GM15510 (cell line): ENCODE data around the gene PSMG2.

Experiments used
- POLR2A ChIP-seq: IDR thresholded peaks from 3 replicates; pipeline ENCODE4 v1.6.1; 2011; ENCODE audit warnings: borderline replicate concordance; ENCODE audit not compliant: insufficient read length; ENCODE audit errors: extremely low read depth

The PSMG2 gene

DNA sequence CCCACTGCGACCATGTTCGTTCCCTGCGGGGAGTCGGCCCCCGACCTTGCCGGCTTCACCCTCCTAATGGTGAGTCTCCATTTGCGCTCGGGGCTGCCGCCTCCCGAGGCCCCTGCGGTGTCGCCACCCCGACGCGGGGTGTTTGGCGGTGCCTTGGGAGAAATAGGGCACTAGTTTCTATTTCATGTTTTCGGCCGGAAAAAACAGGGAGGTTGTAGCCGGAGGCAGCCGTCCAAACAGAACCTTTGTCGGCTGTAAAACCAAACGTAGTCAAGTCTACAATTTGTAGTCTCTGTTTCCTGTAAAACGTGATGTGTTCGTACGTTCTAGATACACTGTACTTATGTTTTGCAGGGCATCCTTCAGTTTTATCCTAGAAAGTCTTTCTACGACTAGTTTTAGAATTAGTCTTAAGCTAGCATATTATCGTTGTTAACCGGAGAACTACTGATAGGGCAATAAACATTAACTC lies 290 bp downstream of the PSMG2 start:
- no peak for TF ChIP-seq POLR2A

DNA sequence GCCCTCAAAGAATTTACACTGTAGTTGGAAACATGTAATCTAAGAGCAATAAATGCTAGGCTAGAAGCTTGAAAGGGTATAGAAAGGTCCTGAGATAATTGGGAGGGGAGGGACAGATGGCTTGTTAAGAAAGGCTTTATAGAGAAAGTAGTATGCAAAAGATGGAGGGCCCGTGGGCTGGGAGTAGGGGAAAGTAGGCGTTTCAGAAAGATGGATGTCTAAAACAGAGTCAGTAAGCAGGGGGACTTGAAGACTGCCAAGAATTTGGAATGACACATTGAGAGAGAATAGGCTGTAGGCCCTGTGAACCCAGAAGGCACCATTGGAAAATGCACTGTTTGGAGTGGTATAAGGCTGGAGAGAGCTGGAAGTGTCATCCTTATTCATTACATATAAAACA lies 822 bp downstream of the PSMG2 start:
- TF ChIP-seq POLR2A, result no peak

DNA sequence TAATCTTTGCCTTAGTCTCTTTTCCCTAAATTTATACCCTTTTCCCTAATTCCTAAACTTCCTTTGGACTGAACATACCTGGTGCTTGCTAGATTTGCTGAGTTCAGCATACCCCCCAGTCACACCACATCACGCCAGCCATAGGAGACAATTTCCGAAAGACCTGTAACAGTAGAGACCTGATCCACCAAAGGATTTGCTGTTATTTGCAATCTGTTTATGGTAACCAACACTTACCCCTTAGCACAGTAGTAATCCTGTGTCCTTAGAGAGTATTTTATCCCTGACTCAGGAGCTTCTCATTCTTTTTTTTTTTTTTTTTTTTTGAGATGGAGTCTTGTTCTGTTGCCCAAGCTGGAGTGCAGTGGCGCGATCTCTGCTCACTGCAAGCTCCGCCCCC lies 8.6 kb downstream of the PSMG2 start:
- no peak for TF ChIP-seq POLR2A

DNA sequence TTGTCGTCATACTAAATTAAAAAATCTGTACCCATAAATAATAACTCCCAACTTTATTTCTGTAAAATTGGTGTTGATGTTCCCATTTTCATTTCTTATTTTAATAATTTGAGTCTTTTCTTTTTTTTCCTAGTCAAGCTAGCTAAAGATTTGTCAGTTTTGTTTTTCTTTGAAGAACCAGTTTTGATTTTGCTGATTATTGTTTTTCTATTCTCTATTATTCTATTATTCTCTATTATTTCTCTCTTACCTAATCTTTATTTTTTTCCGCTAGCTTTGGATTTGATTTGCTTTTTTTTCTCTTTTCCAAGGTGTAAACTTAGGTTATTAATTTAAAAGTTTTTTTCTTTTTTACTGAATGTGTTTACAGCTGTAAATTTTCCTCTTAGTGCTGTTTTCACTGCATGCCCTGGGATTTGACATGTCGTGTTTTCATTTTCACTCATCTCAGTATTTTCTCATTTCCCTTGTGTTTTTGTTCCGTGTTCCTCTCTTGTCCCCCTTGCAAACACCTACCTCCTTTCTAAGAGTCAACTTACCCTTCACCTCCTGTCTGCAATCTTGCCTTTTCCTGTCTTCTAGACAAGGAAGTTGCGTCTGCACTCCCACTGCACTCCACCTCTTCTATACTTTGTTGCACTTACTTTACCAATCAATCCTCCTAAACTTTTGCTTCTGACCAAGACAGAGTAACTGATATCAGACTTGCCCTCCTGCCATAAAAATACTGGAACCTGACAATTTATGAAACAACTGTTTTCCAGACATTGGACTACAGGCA lies 18.8 kb downstream of the PSMG2 start:
- TF ChIP-seq POLR2A, result no peak

DNA sequence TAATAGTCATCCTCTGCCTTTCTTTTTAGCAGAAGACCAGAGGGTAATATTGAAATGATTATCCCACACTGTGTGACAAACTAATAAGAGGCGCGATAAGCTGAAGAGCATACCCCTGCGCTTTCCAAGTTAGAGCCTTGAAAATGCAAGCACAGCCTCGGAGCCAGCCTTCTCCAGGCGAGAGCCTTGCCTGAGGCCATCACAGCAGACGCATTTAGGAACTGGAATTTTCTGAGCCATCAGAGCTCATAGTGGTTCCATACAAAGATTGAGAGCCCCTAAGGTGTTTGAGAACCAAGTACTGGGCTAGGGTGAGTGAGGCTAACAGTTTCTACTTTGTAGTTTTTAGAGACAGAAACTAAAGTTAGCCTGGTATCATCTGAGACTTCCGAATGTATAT lies 19.9 kb downstream of the PSMG2 start:
- TF ChIP-seq POLR2A, result no peak

DNA sequence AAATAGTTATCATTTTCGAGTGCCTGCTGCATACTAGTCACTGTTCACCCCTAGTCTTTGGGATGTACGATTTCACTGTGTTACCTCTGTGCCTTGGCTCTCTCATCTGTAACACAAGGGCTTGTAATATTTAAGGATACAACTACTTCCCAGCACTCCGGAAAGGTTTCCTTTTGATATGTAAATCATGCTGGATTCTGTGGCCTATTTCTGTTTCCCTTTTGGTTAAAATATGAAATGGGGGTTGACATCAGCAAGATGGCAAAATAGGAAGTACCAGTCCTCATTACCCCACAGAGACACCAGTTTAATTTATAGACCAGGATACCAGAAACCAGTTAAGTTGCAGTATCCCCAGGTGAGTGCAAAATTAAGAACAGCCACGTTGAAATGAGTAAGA lies 23.5 kb downstream of the PSMG2 start:
- no peak for TF ChIP-seq POLR2A

DNA sequence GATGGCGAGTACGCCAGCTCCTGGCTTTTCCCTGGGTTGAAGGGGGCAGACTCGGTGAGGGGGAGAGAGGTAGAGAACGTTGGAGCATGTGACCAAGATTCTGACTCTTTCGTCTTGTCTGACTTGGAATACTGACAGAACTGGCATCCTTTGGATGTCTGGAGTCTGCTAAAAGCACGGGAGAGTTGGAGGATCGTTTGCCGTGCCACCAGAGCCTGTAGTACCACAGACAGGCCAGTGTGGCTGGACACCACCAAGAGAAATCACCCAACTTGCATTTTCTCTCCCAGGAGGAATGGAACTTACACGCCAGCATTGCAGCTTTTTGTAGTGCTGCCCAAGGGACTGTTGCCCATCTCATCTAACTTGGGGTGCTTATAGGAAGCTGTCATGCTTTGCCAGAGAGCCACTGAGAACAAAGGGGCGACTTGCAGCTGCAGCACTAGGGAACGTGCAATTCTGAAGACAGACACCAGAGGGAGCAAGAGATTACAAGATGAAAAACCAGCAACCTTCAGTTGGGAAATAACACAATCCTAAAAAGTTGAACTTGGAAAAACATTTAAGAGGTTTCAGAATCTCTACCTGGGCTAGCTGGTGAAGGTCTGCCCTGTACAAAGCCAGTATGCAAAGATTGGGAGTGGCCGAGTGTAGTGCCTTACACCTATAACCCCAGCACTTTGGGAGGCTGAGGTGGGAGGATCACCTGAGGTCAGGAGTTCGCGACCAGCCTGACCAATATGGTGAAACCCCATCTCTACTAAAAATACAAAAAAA lies 24.1 kb downstream of the PSMG2 start:
- TF ChIP-seq POLR2A, result no peak

DNA sequence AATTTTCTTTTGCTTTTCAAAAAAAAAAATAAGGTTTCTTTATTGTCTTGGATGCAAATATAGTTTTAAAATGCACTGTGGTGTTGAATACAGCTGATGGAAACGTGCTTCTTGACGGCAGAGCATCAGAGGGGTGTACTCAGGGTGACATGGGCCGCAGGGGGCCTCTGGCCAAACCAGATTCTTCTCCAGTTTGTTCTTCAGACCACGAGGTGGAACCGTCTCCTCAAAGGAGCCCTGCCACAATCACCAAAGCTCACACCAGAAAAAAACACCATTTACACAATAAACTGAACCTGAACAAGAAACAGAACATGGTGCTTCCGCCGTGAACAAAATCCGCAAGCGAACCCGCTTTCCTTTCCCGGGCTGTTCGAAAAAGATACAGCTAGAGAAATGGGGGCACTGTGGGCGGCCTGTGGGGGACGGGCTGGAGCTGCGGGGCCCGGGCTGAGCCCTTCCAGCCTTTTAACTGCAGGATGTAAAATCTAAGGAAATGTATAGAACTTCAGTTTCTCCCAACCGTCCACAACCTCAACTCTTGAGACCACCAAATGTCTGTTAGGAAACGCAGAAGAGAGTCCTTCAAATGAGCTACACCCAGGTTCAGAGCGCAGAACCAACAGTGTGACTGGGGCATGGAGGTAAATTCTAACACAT lies 34.5 kb downstream of the PSMG2 start:
- TF ChIP-seq POLR2A, result no peak

DNA sequence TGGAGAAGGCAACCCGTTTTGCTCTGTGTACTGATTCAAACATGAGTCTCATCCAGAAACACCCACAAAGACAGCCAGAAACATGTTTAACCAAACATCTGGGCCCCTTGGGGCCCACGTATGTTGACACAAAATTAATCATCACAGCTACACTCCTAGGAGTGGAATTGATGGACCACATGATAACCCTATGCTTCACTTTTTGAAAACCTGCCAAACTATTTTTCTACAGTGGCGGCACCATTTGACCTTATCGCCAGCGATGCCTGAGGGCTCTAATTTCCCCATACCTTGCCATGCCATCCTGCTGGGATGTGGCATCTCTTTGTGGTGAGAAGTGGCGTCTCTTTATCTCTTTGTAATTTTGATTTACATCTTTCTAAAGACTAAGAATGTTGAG lies 38.5 kb downstream of the PSMG2 start:
- TF ChIP-seq POLR2A, result no peak

DNA sequence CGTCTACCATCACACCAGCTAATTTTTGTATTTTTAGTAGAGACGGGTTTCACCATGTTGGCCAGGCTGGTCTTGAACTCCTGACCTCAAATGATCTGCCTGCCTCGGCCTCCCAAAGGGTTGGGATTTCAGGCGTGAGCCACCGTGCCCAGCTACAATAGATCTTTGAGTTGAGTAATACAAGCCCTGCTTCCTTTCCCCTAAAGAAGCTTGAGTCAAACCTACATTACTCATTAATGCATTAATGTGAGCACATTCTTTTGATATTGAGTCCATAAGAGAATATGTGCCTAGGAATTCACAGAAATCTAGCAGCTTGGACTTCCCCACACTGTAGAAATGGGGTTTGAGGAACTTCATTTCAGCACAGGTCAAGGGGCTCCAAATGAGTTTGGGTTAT lies 39.6 kb downstream of the PSMG2 start:
- no peak for TF ChIP-seq POLR2A

DNA sequence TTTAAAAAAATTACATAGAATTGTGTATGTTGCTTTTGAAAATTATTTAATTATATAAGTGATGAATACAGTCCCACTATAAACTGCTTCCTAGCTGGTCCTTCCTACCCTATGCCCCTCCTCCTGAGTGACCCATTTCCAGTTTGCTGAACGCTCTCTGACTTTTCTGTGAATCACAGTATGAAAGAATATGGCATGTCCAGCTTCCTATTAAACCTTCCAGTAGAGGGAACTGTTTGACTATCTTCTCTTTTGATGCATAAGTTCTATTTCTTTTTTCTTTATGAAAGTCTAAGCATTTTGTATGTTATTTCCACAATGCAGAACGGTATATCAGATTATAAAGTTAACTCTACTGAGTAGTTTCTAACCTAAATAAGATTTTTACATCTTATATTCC lies 41.3 kb downstream of the PSMG2 start:
- no peak for TF ChIP-seq POLR2A

DNA sequence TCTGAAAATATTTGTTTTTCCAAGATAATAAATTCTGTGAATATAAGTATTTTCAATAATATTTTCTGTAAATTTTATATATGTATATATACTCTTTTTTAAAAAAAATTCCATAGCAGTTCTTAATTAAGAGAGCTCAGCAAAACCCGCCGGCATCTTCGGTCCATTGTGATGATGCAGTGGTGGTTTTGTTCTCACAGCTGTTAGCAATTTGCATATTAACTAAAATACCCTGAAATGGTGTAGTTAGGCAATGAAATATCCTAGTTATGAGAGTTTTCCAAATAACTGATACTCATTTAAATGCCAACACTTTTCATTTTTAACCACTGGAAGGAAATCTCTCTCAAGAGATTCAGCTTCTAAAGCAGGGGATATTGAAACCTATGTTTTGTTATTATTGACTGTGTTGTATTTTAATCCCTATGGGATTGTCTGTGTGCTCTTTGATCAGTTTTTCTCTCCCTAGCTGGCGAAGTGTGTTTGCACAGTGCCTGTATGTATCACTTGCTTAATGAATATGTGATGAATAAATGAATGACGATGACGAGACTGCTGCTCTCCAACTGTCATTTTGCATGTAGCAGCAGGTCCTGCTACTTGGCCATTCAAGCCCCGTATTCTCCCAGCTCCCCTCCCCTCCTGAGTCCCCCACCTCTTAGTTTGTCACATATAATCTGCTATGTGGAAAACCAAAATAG lies 42.4 kb downstream of the PSMG2 start:
- no peak for TF ChIP-seq POLR2A

DNA sequence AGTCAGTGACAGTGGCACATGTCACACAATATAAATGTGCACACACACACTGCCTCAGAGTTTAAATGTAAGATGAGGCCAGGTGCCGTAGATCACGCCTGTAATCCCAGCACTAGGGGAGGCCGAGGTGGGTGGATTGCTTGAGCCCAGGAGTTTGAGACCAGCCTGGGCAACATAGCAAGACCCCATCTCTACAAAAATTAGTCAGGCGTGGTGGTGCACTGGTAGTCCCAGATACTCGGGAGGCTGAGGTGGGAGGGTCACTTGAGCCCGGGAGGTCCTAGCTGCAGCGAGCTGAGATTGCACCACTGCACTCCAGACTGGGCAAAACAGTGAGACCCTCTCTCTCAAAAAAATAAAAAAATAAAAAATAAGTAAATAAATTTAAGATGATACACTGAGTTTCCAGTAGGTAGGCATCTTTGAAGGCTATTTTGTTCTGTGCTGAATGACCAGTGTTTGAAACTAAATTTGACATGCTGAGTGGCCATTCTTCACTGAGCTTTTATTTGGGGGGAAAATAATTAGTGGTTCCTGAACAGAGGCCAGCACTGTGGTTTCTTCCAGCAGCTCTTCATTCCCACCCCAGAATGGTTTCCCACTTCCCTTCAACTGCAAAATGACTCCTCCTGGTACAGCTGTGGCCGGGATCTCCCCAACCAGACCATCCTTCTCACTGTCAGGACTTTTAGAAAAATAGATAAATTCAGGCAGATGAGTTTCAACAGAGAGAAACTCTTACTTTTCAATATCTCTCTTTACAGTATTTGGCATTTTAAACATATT lies 44.9 kb downstream of the PSMG2 start:
- TF ChIP-seq POLR2A, result no peak

DNA sequence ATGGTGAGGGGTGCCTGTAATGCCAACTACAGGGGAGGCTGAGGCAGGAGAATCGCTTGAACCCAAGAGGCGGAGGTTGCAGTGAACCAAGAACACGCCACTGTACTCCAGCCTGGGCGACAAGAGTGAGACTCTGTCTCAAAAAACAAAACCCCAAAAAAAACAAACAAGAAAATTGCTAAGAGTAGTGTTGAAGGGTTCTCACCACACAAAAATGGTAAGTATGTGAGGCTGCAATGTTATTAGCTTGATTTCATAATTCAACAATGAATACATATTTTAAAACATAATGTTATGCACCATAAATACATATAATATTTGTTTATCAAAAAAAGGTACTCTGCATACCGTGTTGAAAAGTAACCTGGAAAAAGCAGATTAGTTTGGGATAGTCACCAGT lies 45.8 kb downstream of the PSMG2 start:
- TF ChIP-seq POLR2A, result no peak
